HepG2 (cell line): ENCODE measurements around the gene TNNT3. TPM values are rescaled to one million over a fixed set of nuclear protein-coding genes. Genes with fewer than 3 reads are reported as not detected.

ENCODE experiments used
- ATAC-seq: fragments of 200-7000 bp; cut with Tn5 transposase; 3 replicates; pipeline ENCODE4 v1.9.1; 2020; ENCODE audit warnings: mild to moderate bottlenecking, moderate library complexity
- BruUV-seq: library from RNA; stranded (reverse); fragments of 400-500 nt; replicated peaks from 2 replicates; lab custom pipeline; 2021; lab: Mats Ljungman, UMichigan
- CTCF ChIA-PET: fragments of 300-600 bp; formaldehyde crosslinking; extraction: SDS; loops from one replicate; lab custom pipeline; 2021; ENCODE audit warnings: low total read pairs, inconsistent platforms, low intra/inter-chr PET ratio; lab: Yijun Ruan, JAX
- POLR2A ChIA-PET: fragments of 350-600 bp; sonication (Branson Sonifier 250); formaldehyde crosslinking; loops from one replicate; lab custom pipeline; 2020; ENCODE audit warnings: antibody characterized with exemption, inconsistent platforms; lab: Yijun Ruan, JAX
- DNase-seq: peaks from one replicate; pipeline ENCODE4 v3.0.0-alpha.2; 2015; ENCODE audit warnings: low spot score
- FAIRE-seq: peaks from 3 replicates; lab custom pipeline; 2011; peaks lifted over from hg19 to GRCh38; lab: Jason Lieb, UNC
- H2AFZ ChIP-seq: one replicate; pipeline ENCODE4 v1.6.1; 2011; ENCODE audit warnings: low read length, inconsistent platforms
- H3K27ac ChIP-seq: fragments of 300-600 bp; 3 replicates; pipeline ENCODE4 v1.8.0; 2011; ENCODE audit warnings: mixed run types, mild to moderate bottlenecking, mixed read lengths, low read length, inconsistent platforms; ENCODE audit not compliant: insufficient read depth; ENCODE audit errors: extremely low read length
- H3K27me3 ChIP-seq, 2 experiments: fragments of 200-600 bp in 1 of 2; 2 replicates in 1 of 2; 3 replicates in 1 of 2; pipeline versions ENCODE4 v1.6.0 to v1.8.0; 2011; ENCODE audit warnings: low read length in 2 of 2, mild to moderate bottlenecking in 2 of 2, moderate library complexity in 2 of 2, inconsistent platforms in 1 of 2; ENCODE audit not compliant: insufficient read depth in 2 of 2, control insufficient read depth in 1 of 2
- H3K36me3 ChIP-seq, 2 experiments: fragments of 200-600 bp in 1 of 2; replicated peaks in 1 of 2; 2 replicates in 1 of 2; 3 replicates in 1 of 2; pipeline versions ENCODE4 v1.5.1 to v1.8.0; 2011; ENCODE audit warnings: low read length in 2 of 2, inconsistent platforms in 1 of 2; ENCODE audit not compliant: insufficient read depth in 2 of 2, control insufficient read depth in 1 of 2
- H3K4me1 ChIP-seq: 2 replicates; pipeline ENCODE4 v1.5.1; 2012; ENCODE audit warnings: low read length, inconsistent platforms; ENCODE audit not compliant: insufficient read depth
- H3K4me2 ChIP-seq: 2 replicates; pipeline ENCODE4 v1.6.0; 2011; ENCODE audit warnings: low read depth, low read length, inconsistent platforms
- H3K4me3 ChIP-seq, 3 experiments: fragments of 200-600 bp in 1 of 3; sonication (generic), shearing (Covaris generic) in 1 of 3; replicated peaks in 1 of 3; 2 replicates each; pipeline ENCODE4 v1.5.1; 2011 to 2016; ENCODE audit warnings: low read length in 3 of 3, inconsistent platforms in 2 of 3, low read depth in 2 of 3, mild to moderate bottlenecking in 2 of 3, control low read depth in 1 of 3, mixed read lengths in 1 of 3; ENCODE audit not compliant: insufficient read depth in 1 of 3
- H3K79me2 ChIP-seq: one replicate; pipeline ENCODE4 v1.6.1; 2011; ENCODE audit warnings: low read length, inconsistent platforms; ENCODE audit not compliant: insufficient read depth
- H3K9ac ChIP-seq: 2 replicates; pipeline ENCODE4 v1.6.0; 2011; ENCODE audit warnings: mild to moderate bottlenecking, low read depth, low read length, inconsistent platforms; ENCODE audit not compliant: insufficient read depth
- H3K9me3 ChIP-seq: 2 replicates; pipeline ENCODE4 v1.5.1; 2012; ENCODE audit warnings: mild to moderate bottlenecking, low read length
- H4K20me1 ChIP-seq: 2 replicates; pipeline ENCODE4 v1.6.0; 2011; ENCODE audit warnings: inconsistent platforms, mild to moderate bottlenecking, low read length, moderate library complexity; ENCODE audit not compliant: insufficient read depth
- ATF1 ChIP-seq: IDR thresholded peaks from 2 replicates; pipeline ENCODE4 v1.6.1; 2016; ENCODE audit warnings: mild to moderate bottlenecking, control low read depth
- ATM ChIP-seq: fragments of 450-650 bp; IDR thresholded peaks from 2 replicates; pipeline ENCODE4 v1.7.1; 2017; ENCODE audit warnings: mild to moderate bottlenecking, borderline replicate concordance
- FOSL1 ChIP-seq: sonication (generic); formaldehyde crosslinking; IDR thresholded peaks from 2 replicates; pipeline ENCODE4 v1.9.0; 2021; ENCODE audit warnings: missing genetic modification reagents, borderline replicate concordance
- FOXO1 ChIP-seq: sonication (generic); formaldehyde crosslinking; IDR thresholded peaks from 2 replicates; pipeline ENCODE4 v1.4.0; 2020; ENCODE audit warnings: missing genetic modification reagents
- GATAD2A ChIP-seq: IDR thresholded peaks from 2 replicates; pipeline ENCODE4 v1.6.1; 2016
- IKZF4 ChIP-seq: sonication (generic); formaldehyde crosslinking; IDR thresholded peaks from 2 replicates; pipeline ENCODE4 v1.5.1; 2020; ENCODE audit warnings: borderline replicate concordance, mild to moderate bottlenecking, low read depth, missing genetic modification reagents; ENCODE audit errors: not compliant biosample characterization
- PHB2 ChIP-seq: fragments of 450-650 bp; IDR thresholded peaks from 2 replicates; pipeline ENCODE4 v1.6.1; 2018; ENCODE audit not compliant: partially characterized antibody
- TBL1XR1 ChIP-seq: fragments of 150-350 bp; IDR thresholded peaks from 2 replicates; pipeline ENCODE4 v1.6.1; 2014; ENCODE audit warnings: borderline replicate concordance, low read length; ENCODE audit not compliant: partially characterized antibody
- THAP11 ChIP-seq: IDR thresholded peaks from 2 replicates; pipeline ENCODE4 v1.6.1; 2016; ENCODE audit warnings: missing biosample characterization, missing genetic modification reagents
- ZNF232 ChIP-seq: sonication (generic); formaldehyde crosslinking; IDR thresholded peaks from 2 replicates; pipeline ENCODE4 v1.4.0; 2020; ENCODE audit warnings: missing genetic modification reagents, borderline replicate concordance
- ZNF687 ChIP-seq: sonication (generic); formaldehyde crosslinking; IDR thresholded peaks from 2 replicates; pipeline ENCODE4 v1.5.1; 2020; ENCODE audit warnings: mild to moderate bottlenecking, missing genetic modification reagents, moderate library complexity
- ZNF773 ChIP-seq: sonication (generic); formaldehyde crosslinking; IDR thresholded peaks from 2 replicates; pipeline ENCODE4 v1.4.0; 2020; ENCODE audit warnings: missing genetic modification reagents, borderline replicate concordance
- WGBS: methylation state at CpG from one replicate; pipeline ENCODE4 v1.1.6; 2017; ENCODE audit warnings: low lambda C conversion rate; 5-methylcytosine and 5-hydroxymethylcytosine counted together
- in situ Hi-C: cut with HindIII; loops from 2 replicates; pipeline ENCODE4 v1.10.0; 2017; ENCODE audit warnings: low pct_unique_long_range_greater_than_20kb; ENCODE audit not compliant: extremely low pct_ligation_motif_present
- intact Hi-C: fragments of 100-400 bp; cut with micrococcal nuclease; formaldehyde crosslinking; loops from one replicate; pipeline ENCODE4 v1.10.0; 2022; ENCODE audit not compliant: unreplicated experiment
- polyA plus RNA-seq, 8 experiments: library from polyadenylated mRNA; depleted of rRNA in 3 of 8; stranded (reverse) in 7 of 8; unstranded in 1 of 8; fragments of >200 nt; fragmentation: Illumina TruSeq in 4 of 8; extraction: Trizol in 4 of 8; gene quantifications; 2 replicates each; pipeline versions ENCODE4 v1.2.1 to v1.2.3, GENCODE V29; 2011 to 2016; ENCODE audit warnings: low read depth in 4 of 8, missing spikeins in 1 of 8, mixed read lengths in 1 of 8; ENCODE audit not compliant: insufficient read depth in 1 of 8
- total RNA-seq, 5 experiments: library from RNA; depleted of rRNA; stranded (reverse); fragments of >200 nt; fragmentation: Illumina TruSeq; extraction: Trizol; gene quantifications; 2 replicates each; pipeline ENCODE4 v1.2.3, GENCODE V29; 2016; ENCODE audit warnings: low read depth in 1 of 5
- TF ChIP-seq, protein P1 (sequence below), 2 experiments: fragments of 450-650 bp in 1 of 2; sonication (generic) in 1 of 2; formaldehyde crosslinking in 1 of 2; IDR thresholded peaks; 2 replicates each; pipeline versions ENCODE4 v1.6.1 to v1.8.0; 2016 to 2022; ENCODE audit warnings: antibody characterized with exemption in 1 of 2, mild to moderate bottlenecking in 1 of 2, missing genetic modification reagents in 1 of 2

TNNT3 gene
- total and polyA plus RNA-seq, 2 of the 13 experiments (the other 11 are each of a cell fraction or from before 2014, with no cell fraction given), result not detected

- Histone ChIP-seq H2AFZ (no peak overlapping the region), H3K4me2 (no peak overlapping the region), H4K20me1 (no peaks in the 10 kb centered on the region), H3K27ac (no peak overlapping the region), H3K27me3 (no peaks in the 10 kb centered on the region), H3K4me1 (no peaks in the 10 kb centered on the region), H3K36me3 (no peaks in the 10 kb centered on the region), H3K79me2 (no peaks in the 10 kb centered on the region), H3K9ac (no peak overlapping the region), H3K4me3 (no peak overlapping the region), H3K9me3 (no peaks in the 10 kb centered on the region)
- no peak for ATAC-seq
- ChIA-PET POLR2A (interaction anchor here (26.2 kb wide), 1 partner anchor 27 kb away, joined by 720 read pairs; no protein-coding TSS in a partner anchor), CTCF (no interaction called here)
- intact Hi-C loops, result no loop called here
- no peak for FAIRE-seq
- in situ Hi-C loops, result no loop called here
- WGBS, result no CpG with 5 or more reads among the region's 17 CpGs
- no TSS peak for BruUV-seq
- no peak for DNase-seq
- TF ChIP-seq, protein P1, sequence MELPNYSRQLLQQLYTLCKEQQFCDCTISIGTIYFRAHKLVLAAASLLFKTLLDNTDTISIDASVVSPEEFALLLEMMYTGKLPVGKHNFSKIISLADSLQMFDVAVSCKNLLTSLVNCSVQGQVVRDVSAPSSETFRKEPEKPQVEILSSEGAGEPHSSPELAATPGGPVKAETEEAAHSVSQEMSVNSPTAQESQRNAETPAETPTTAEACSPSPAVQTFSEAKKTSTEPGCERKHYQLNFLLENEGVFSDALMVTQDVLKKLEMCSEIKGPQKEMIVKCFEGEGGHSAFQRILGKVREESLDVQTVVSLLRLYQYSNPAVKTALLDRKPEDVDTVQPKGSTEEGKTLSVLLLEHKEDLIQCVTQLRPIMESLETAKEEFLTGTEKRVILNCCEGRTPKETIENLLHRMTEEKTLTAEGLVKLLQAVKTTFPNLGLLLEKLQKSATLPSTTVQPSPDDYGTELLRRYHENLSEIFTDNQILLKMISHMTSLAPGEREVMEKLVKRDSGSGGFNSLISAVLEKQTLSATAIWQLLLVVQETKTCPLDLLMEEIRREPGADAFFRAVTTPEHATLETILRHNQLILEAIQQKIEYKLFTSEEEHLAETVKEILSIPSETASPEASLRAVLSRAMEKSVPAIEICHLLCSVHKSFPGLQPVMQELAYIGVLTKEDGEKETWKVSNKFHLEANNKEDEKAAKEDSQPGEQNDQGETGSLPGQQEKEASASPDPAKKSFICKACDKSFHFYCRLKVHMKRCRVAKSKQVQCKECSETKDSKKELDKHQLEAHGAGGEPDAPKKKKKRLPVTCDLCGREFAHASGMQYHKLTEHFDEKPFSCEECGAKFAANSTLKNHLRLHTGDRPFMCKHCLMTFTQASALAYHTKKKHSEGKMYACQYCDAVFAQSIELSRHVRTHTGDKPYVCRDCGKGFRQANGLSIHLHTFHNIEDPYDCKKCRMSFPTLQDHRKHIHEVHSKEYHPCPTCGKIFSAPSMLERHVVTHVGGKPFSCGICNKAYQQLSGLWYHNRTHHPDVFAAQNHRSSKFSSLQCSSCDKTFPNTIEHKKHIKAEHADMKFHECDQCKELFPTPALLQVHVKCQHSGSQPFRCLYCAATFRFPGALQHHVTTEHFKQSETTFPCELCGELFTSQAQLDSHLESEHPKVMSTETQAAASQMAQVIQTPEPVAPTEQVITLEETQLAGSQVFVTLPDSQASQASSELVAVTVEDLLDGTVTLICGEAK (IDR thresholded peaks at IDR 0.05), result no peak
- TF ChIP-seq, protein P1 (CRISPR knock-in tag; IDR thresholded peaks at IDR 0.05), result no peak
- TF ChIP-seq FOXO1 (CRISPR knock-in tag), result no peak
- no peak for TF ChIP-seq FOSL1 (CRISPR knock-in tag)
- TF ChIP-seq ZNF232, result no peak
- no peak for TF ChIP-seq IKZF4
- no peak for TF ChIP-seq THAP11 (CRISPR knock-in tag)
- no peak for TF ChIP-seq GATAD2A (CRISPR knock-in tag)
- TF ChIP-seq ATF1 (CRISPR knock-in tag), result no peak
- TF ChIP-seq ZNF773 (CRISPR knock-in tag), result no peak
- TF ChIP-seq ATM, result no peak
- TF ChIP-seq ZNF687, result no peak
- no peak for TF ChIP-seq PHB2
- TF ChIP-seq TBL1XR1, result no peak
Observed at GRCh38 chr11:1959786-1960185, 40.3 kb downstream of the TNNT3 start.
